Breast epithelium (tissue), 4 donors: Measurements from ENCODE around the gene KCNK10. TPM values are rescaled to one million over a fixed set of nuclear protein-coding genes. Genes with fewer than 3 reads are reported as not detected.

Experiments used
- DNase-seq, 2 donors: peaks; one replicate each; pipeline ENCODE4 v3.0.0-alpha.2; 2019; ENCODE audit warnings: low spot score in 2 of 2
- H3K27ac ChIP-seq, 2 donors: fragments of 200-600 bp; sonication (generic) in 1 of 2; one replicate each; pipeline ENCODE4 v1.5.1; 2016 to 2019; ENCODE audit warnings: mild to moderate bottlenecking in 1 of 2
- H3K27me3 ChIP-seq, 2 donors: fragments of 200-600 bp; sonication (generic) in 1 of 2; one replicate each; pipeline versions ENCODE4 v1.5.1 to v1.6.0; 2017 to 2019; ENCODE audit warnings: control low read depth in 1 of 2, mild to moderate bottlenecking in 1 of 2
- H3K36me3 ChIP-seq: fragments of 200-600 bp; one replicate; pipeline ENCODE4 v1.5.1; 2019
- H3K4me1 ChIP-seq, 2 donors: fragments of 200-600 bp; sonication (generic); one replicate each; pipeline ENCODE4 v1.5.1; 2016 to 2019; ENCODE audit warnings: control low read depth in 1 of 2
- H3K4me3 ChIP-seq, 3 donors: fragments of 200-600 bp; sonication (generic); 1 replicate in 2 of 3; 2 replicates in 1 of 3; pipeline ENCODE4 v1.5.1; 2016 to 2019; ENCODE audit warnings: mild to moderate bottlenecking in 3 of 3, moderate library complexity in 2 of 3
- H3K9me3 ChIP-seq, 2 donors: fragments of 200-600 bp; sonication (generic) in 1 of 2; one replicate each; pipeline ENCODE4 v1.5.1; 2016 to 2019; ENCODE audit warnings: control low read depth in 1 of 2
- POLR2A ChIP-seq: fragments of 450-650 bp; IDR thresholded peaks from one replicate; pipeline ENCODE4 v1.6.1; 2016; ENCODE audit warnings: antibody characterized with exemption, mild to moderate bottlenecking, moderate library complexity
- POLR2AphosphoS5 ChIP-seq, 3 donors: sonication (generic); formaldehyde crosslinking; IDR thresholded peaks; one replicate each; pipeline ENCODE4 v1.6.1; 2017; ENCODE audit warnings: antibody characterized with exemption in 3 of 3
- intact Hi-C: fragments of 100-400 bp; cut with DNase I; formaldehyde crosslinking; loops from one replicate; pipeline ENCODE4 v1.15.1; 2023; ENCODE audit warnings: low total_unique reads
- total RNA-seq, 3 donors: library from RNA; depleted of rRNA; stranded (reverse); fragments of >200 nt; gene quantifications; one replicate each; pipeline ENCODE4 v1.1.0, GENCODE V29; 2016
- TF ChIP-seq, protein P1 (sequence below), 3 donors: fragments of 450-650 bp; IDR thresholded peaks; one replicate each; pipeline ENCODE4 v1.5.1; 2016 to 2017; ENCODE audit warnings: antibody characterized with exemption in 3 of 3, mild to moderate bottlenecking in 3 of 3, moderate library complexity in 3 of 3

The KCNK10 gene
- total RNA-seq, 3 donors from 2014 or later = 0.33 TPM; not detected in 2

DNA sequence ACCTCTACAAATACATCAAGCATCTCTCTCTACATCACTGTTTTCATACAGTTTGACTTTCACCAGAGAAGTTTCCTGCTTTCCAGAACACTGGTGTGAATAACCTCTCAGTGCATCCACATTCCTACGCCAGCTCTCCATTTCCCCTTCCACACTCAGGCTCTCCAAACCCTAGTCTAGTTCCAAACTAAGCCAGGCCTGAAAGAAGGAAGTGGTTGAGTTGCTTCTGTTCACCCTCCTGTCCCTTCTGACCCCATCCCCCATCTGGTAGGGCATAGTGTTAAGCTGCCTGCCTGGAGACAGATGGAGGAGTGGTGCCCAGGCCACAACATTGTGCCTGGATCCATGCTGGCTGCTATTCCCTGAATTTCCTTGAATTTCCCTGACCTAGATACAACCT, 185.7 kb downstream of the KCNK10 start:
- Histone ChIP-seq H3K27ac (no peak overlapping the region), H3K36me3 (no peaks in the 10 kb centered on the region), H3K27me3 (no peaks in the 10 kb centered on the region), H3K9me3 (no peaks in the 10 kb centered on the region), H3K4me3 (no peak overlapping the region), H3K4me1 (no peaks in the 10 kb centered on the region)
- intact Hi-C loops = no loop called here
- DNase-seq = no peak
- TF ChIP-seq POLR2A (no peak), POLR2AphosphoS5 (IDR thresholded peaks at IDR 0.05) (no peak)
- TF ChIP-seq, protein P1, sequence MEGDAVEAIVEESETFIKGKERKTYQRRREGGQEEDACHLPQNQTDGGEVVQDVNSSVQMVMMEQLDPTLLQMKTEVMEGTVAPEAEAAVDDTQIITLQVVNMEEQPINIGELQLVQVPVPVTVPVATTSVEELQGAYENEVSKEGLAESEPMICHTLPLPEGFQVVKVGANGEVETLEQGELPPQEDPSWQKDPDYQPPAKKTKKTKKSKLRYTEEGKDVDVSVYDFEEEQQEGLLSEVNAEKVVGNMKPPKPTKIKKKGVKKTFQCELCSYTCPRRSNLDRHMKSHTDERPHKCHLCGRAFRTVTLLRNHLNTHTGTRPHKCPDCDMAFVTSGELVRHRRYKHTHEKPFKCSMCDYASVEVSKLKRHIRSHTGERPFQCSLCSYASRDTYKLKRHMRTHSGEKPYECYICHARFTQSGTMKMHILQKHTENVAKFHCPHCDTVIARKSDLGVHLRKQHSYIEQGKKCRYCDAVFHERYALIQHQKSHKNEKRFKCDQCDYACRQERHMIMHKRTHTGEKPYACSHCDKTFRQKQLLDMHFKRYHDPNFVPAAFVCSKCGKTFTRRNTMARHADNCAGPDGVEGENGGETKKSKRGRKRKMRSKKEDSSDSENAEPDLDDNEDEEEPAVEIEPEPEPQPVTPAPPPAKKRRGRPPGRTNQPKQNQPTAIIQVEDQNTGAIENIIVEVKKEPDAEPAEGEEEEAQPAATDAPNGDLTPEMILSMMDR (IDR thresholded peaks at IDR 0.05) = no peak

Other genes starting within 250 kb of the KCNK10 start
- gene SPATA7, start 62.4 kb upstream of the KCNK10 start, total RNA-seq = 10 to 100 TPM; 15.7 to 40.7 (median 23.3) TPM
- 10 to 100 TPM; 14.4 to 18.1 (median 14.5) TPM for gene PTPN21, start 231.7 kb upstream of the KCNK10 start, total RNA-seq
- gene ZC3H14, start 239.8 kb upstream of the KCNK10 start, total RNA-seq = 100 to 1,000 TPM in 1 of 3 donors, 10 to 100 TPM in 2; 75.7 to 102 (median 76.7) TPM